Right ventricle myocardium inferior (tissue), 1 donor: ENCODE results near the gene CRACR2B. TPM values are rescaled to one million over a fixed set of nuclear protein-coding genes. Genes with fewer than 3 reads are reported as not detected.

Source experiments
- ATAC-seq: fragments of 200-7000 bp; cut with Tn5 transposase; one replicate; pipeline ENCODE4 v1.9.1; 2020; ENCODE audit warnings: mild to moderate bottlenecking, moderate library complexity
- DNase-seq: peaks from one replicate; pipeline ENCODE4 v3.0.0; 2021; ENCODE audit errors: missing footprints
- intact Hi-C: fragments of 100-400 bp; cut with DNase I; formaldehyde crosslinking; loops from one replicate; pipeline ENCODE4 v1.11.0; 2022
- total RNA-seq: library from RNA; stranded (reverse); fragmentation: NEBNext Ultra II Directional; extraction: Animal tissue kit (Norgen Biotek cat#: 25700); gene quantifications from one replicate; pipeline ENCODE4 v1.2.1, GENCODE V29; 2021
- donor health status: DM: no; HTN: yes; CAD: no; lungs with severe emphysema.

Gene CRACR2B
- total RNA-seq, 1 donor from 2014 or later, result 24.3 TPM

DNA sequence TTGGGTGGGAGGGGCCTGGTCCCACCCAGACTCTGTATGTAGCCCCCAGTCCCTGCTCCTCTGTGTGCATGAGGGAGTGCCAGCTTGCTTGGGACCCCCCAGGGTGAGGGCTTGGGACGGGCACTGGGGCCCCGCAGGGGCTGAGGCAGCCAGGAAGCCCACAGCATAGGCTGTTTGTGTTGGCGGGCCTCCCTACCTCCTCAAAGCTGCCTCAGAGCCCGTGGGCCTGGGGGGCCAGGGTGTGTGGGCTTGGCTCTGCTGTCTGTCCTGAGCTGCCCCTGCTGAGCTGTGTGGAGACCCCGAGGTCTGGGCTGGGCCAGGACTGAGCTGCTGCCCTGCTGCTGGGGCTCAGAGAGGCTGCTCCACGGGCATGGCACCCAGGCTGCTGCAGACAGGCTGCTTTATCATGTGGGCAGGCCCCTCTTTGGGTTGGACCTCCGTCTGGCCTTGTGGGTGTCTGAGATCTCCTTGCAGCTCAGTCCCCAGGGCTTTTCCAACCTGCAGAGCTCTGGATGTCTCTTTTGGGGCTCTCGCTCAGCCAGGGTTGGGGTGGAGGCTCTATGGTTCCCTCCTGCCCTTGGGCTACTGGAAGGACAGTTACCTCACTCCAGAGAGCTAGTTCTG lies 18.3 kb downstream of the CRACR2B start:
- no peak for ATAC-seq
- no peak for DNase-seq
- intact Hi-C loops, result no loop called here

- intact Hi-C loops, result no loop called here
Measured at GRCh38 chr11:846496-847098, 18.9 kb downstream of the CRACR2B start.

DNA sequence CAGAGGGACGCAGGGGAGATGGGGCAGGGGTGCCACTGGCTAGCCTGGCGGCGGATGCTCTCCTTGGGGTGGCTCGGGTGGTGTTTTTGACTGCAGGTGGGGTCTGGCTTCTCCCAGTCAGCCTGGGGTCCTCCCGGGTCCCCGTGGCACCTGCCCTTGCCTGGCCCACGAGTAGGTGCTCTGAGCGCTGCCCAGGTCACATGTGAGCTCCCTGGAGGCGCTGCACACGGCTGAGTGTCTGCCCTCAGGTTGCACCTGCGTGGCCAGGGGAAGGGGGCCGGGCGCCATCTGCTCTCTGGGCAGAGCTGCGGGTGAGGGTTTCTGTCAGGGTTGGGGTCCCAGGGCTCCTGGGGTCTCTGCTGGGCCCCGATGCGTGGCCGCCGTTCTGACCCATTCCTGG lies 20.2 kb downstream of the CRACR2B start:
- ATAC-seq (no peak), DNase-seq (no peak)
- intact Hi-C loops, result no loop called here

More at GRCh38 chr11:846496-847098, 18.9 kb downstream of the CRACR2B start:
- ATAC-seq, result no peak
- no peak for DNase-seq

- ATAC-seq, result no peak
- no peak for DNase-seq
- intact Hi-C loops, result no loop called here
Measured at GRCh38 chr11:848380-848931, 20.7 kb downstream of the CRACR2B start.

DNA sequence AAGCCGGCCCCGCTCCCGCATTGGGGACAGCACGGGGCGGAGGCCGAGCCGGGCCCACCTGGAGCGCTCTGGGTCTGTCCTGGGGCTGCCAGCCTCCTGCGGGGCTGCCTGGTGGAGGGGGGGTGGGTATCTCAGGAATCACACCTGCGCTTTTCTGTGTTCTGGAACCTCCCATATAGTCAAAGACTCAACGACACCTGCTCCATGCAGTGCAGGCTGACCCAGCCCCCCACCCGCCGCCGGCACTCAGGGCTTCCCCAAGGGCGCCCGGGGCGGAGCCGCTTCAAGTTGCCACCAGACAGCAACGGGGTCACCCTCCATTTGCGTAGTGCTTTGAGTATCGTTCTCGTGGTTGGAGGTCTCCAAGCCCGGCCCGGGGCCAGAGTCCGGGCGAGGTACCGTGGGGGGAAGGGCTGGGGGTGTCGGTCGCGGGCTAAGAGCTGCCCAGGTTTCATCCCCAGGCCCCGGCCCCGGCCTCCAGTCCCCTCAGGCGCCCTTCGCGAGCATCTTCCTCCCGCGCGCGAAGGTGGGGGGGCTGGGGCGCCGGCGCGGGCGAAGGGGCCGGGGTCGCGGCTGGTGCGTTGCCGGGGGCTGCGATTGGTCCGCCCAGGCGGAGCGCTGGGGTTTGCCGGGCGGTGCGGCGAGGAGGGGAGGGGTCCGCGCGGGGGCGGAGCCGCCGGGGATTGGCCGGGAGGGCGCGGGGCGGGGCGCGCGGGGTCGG lies 21.5 kb downstream of the CRACR2B start:
- intact Hi-C loops, result loop anchor here (1.0 kb wide), 1 partner anchor 202 kb away; no protein-coding TSS in a partner anchor
- no peak for DNase-seq
- no peak for ATAC-seq

DNA sequence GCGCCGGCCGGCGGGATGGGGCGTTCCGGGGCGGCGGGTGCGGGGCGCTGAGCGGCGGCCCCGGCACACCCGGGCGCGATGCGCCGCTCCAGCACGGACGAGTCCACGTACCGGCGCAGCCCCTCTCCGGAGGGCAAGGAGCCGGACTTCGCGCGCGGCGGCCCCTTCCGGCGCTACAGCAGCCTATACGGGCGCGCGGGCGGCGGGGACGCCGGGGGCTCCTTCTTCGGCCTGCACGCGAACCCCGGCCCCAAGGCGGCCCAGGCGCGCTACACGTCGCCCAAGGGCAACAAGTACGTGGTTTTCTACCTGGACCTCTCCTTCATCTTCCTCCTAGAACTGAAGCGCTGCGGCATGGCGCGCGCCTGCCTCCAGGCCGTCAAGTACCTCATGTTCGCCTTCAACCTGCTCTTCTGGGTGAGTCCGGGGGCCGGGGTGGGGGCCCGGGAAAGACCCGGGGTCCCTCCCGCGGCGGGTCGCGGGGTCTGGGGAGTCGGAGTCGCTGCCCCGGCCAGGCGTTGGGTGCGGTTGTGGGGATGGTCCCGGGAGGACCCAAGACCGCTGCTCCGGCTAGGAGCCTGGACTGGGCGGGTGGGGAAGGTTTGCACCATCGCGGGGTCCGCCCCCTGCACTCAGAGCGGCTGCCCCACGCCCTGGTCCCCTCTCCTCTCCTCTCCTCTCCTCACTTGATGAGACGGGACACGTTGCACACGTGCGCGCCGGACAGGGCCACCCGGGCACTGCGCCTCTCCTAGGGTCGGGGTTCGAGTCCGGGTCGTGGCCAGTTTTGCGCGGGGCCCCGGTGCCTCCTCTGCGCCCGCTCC lies 22.4 kb downstream of the CRACR2B start:
- intact Hi-C loops, result loop anchor here (1.0 kb wide), 1 partner anchor 201 kb away; no protein-coding TSS in a partner anchor
- ATAC-seq (no peak), DNase-seq (no peak)

DNA sequence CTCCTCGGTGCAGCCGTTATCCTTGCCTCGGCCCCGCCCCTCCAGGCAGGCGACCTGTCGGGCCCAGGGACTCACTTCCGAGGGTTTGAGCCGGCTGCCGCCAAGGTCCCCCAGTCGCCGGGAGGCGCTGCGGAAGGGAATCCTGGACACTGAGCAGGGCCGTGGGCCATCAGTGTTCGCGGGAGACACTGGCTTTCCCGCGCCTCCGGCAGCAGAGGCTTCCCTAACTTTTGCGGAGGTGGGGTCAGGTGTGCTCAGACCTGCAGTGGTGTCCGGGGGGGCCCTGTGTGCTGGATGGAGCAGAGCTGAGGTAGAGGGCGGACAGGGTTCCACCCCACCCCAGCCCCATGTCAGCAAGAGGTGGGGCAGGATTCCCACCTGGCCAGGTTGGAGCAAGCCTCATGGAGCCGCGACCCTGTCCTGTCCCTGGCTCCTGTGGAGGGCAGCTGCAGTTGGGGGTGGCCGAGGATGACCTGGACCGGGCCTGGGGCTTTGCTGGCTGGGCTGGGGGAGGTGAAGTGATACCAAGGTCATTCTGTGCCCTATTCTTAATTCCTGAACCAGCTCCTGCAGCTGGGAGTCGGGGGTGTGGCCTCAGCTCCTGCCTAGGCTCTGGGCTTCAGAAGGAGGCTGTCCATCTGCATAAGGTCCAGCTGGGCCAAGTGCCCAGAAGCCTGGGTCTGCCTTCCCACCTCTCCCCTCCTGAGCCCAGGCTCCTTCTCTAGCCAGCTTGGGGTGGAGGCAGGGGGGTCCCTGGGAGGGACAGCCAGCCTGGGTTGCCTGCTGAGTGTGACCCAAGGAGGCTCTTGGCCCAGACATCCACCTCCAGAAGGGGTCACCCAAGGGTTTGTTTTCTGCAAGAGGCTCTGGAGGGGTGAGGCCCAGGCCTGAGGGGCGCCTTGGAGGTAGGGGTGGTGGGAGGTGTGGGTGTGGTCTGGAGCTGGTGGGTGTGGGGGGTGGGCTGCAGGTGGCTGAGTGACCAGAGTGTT lies 23.4 kb downstream of the CRACR2B start:
- intact Hi-C loops, result no loop called here
- ATAC-seq, result no peak
- DNase-seq, result no peak

DNA sequence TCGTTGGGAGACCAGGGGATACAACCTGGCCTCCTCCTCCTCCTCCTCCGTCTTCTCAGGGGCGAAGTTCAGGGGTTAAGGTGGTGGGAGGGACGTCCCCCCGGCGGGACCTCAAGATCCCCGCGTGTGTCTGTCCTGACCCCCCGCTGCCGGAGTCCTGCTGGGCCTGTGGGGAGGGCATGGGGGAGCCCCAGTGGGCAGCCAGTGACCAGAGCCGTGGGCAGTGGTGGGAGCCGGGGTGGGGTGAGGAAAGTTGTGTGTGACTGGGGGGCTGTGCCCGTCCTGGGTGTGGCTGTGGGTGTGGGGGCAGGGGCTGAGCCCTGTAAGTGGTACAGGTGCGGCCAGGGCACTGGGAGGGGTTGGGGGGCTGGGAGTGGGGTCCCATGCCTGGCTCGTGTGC lies 25.0 kb downstream of the CRACR2B start:
- ATAC-seq (no peak), DNase-seq (no peak)
- intact Hi-C loops, result no loop called here

GRCh38 chr11:853682-854448 lies 26.1 kb downstream of the CRACR2B start:
- DNase-seq, result no peak
- no peak for ATAC-seq
- intact Hi-C loops, result no loop called here

GRCh38 chr11:854601-855329 lies 27.0 kb downstream of the CRACR2B start:
- DNase-seq (no peak), ATAC-seq (no peak)
- intact Hi-C loops, result no loop called here

- no peak for ATAC-seq
Measured at GRCh38 chr11:855330-855674, 27.6 kb downstream of the CRACR2B start.

GRCh38 chr11:855796-856195 lies 28.1 kb downstream of the CRACR2B start:
- ATAC-seq, result no peak
- no peak for DNase-seq
- intact Hi-C loops, result no loop called here

More at GRCh38 chr11:855330-855674, 27.6 kb downstream of the CRACR2B start:
- intact Hi-C loops, result no loop called here
- DNase-seq, result no peak

DNA sequence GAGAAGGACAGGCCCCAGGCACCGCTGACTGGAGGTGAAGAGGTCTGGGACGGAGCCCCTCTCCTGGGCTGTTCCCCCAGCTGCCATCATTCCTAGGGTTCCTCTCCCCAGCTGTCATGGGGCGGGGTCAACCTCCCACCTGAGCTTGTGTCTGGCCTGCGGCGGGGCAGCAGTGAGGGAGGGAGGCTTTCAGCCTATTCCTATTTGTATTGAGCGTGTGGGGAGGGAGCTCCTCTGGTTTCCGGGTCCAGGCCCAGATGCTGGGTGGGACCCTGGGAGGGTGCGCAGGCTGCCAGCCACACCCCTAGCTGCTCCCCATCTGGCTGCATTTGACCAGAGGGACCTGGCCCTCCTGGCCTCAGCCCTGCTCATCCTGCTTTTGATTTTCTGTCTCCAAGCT lies 28.7 kb downstream of the CRACR2B start:
- intact Hi-C loops, result no loop called here

DNA sequence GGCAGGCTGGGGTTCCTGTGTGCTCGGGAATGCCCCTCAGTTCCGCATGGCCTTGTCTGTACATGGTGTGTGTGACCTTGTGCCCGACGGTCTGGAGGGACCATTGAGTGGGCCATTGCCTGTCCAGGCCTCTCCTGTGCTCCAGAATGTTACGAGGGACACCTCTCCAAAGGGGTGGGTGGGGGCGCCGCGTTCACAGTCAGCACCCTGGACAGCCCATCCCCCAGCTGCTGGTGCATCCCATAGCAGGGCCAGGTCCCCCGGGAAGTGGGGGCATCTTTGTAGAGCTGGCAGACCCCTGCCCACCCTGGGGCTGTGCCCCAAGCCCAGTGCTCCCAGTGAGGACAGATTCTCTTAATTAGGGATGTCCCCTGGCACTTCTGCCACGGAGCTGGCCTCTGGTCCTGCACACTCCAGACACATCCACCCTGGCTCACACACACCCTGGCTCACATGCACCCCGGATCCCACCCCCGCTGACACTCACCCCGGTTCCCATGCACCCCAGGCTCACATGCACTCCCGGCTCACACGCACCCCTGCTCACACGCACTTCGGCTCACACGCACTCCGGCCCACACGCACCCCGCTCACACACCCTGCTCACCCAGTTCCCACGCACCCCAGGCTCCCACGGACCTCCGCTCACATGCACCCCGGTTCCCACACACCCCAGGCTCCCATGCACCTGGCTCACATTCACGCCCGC lies 30.5 kb downstream of the CRACR2B start:
- ATAC-seq (no peak), DNase-seq (no peak)
- intact Hi-C loops, result no loop called here

More for the DNA sequence above, 28.7 kb downstream of the CRACR2B start:
- DNase-seq (no peak), ATAC-seq (no peak)

DNA sequence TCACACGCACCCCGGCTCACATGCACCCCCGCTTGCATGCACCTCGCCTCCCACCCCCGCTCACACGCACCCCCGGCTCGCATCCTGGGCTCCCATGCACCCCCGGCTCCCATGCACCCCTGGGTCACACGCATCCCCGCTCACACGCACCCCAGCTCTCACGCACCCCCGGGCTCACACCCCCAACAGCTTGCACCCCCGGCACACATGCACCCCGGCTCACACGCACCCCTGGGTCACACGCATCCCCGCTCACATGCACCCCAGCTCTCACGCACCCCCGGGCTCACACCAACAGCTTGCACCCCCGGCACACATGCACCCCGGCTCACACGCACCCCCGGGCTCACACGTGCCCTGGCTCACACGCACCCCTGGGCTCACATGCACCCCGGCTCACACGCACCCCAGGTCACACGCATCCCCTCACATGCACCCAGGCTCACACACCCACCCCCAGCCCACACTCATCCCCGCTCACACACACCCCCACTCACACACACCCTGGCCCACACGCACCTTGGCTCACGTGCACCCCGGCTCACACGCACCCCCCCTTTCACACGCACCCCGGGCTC lies 31.1 kb downstream of the CRACR2B start:
- intact Hi-C loops, result no loop called here
- DNase-seq (no peak), ATAC-seq (no peak)
